ENCODE results near the gene MFAP1. TPM values are rescaled to one million over a fixed set of nuclear protein-coding genes. Genes with fewer than 3 reads are reported as not detected.
A peak's percentile ranks its signal among the peaks of the same experiment; 100 is the strongest.

MFAP1 gene
- total and polyA plus RNA-seq, 2 experiments from 2014 or later: 28.0 to 42.4 TPM

DNA sequence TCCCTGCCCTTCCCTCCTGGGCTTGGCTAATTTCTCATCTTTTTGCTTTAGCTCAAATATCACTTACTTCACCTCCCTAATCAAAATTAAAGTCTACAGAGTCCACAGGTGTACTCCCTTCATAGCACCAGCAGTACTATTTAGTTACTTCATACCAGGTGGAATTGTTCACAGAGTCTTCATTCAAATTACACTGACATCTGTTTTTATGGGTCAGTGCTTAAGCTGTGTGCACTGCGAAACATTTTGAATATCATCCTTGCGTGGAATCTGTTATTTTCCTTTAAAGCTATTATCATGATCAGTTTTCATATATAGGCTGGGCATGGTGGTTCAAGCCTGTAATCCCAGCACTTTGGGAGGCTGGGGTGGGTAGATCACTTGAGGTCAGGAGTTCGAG lies 35.1 kb downstream of the MFAP1 start:
- Histone ChIP-seq H3K4me3 (no peak overlapping the region), H3K36me3 (peaks cover 6% of the 10 kb centered on the region), H3K4me1 (ENCODE audit: low read depth) (peaks cover 14% of the 10 kb centered on the region), H3K9me3 (ENCODE audit: low read depth) (no peaks in the 10 kb centered on the region), H3K27ac (no peak overlapping the region), H3K27me3 (no peaks in the 10 kb centered on the region)
- TF ChIP-seq, protein P1, sequence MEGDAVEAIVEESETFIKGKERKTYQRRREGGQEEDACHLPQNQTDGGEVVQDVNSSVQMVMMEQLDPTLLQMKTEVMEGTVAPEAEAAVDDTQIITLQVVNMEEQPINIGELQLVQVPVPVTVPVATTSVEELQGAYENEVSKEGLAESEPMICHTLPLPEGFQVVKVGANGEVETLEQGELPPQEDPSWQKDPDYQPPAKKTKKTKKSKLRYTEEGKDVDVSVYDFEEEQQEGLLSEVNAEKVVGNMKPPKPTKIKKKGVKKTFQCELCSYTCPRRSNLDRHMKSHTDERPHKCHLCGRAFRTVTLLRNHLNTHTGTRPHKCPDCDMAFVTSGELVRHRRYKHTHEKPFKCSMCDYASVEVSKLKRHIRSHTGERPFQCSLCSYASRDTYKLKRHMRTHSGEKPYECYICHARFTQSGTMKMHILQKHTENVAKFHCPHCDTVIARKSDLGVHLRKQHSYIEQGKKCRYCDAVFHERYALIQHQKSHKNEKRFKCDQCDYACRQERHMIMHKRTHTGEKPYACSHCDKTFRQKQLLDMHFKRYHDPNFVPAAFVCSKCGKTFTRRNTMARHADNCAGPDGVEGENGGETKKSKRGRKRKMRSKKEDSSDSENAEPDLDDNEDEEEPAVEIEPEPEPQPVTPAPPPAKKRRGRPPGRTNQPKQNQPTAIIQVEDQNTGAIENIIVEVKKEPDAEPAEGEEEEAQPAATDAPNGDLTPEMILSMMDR (IDR thresholded peaks at IDR 0.05; ENCODE audit: low read depth, low read length): no peak
- no peak for DNase-seq (ENCODE audit: low read depth in 1 of 2, low spot score in 1 of 2)

DNA sequence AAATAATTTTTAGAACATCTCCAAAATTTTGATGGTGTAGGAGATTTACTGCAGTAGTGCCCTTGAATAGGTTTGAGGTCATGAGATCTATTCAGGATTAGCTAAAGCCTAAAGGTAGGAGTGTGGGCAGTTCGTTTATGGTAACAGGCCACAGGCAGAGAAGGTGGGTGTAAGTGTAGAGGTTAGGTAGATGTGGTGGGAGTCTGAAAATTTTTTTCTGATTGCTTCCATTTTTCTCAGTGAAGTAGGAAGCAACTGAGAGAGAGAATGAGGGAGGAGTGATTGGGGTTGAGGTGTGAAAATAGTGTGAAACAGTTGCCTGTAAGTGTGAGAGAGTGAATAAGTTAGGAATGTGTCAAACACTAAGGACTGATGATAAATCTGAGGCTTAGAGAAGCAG lies 45.5 kb downstream of the MFAP1 start:
- H3K27ac ChIP-seq: no peak overlapping the region
- TF ChIP-seq, protein P1 (IDR thresholded peaks at IDR 0.05; ENCODE audit: low read depth, low read length): no peak
- no peaks in the 10 kb centered on the region for H3K36me3 ChIP-seq
- H3K4me3 ChIP-seq: no peak overlapping the region
- no peaks in the 10 kb centered on the region for H3K27me3 ChIP-seq
- H3K9me3 ChIP-seq (ENCODE audit: low read depth): no peaks in the 10 kb centered on the region
- DNase-seq (ENCODE audit: low read depth in 1 of 2, low spot score in 1 of 2): no peak
- no peaks in the 10 kb centered on the region for H3K4me1 ChIP-seq (ENCODE audit: low read depth)

GRCh38 chr15:43777267-43777914 lies 47.1 kb downstream of the MFAP1 start:
- TF ChIP-seq, protein P1 (IDR thresholded peaks at IDR 0.05; ENCODE audit: low read depth, low read length): peak; percentile 65
- no peaks in the 10 kb centered on the region for H3K9me3 ChIP-seq (ENCODE audit: low read depth)
- no peak overlapping the region for H3K27ac ChIP-seq
- DNase-seq (ENCODE audit: low read depth in 1 of 2, low spot score in 1 of 2): peak; percentile 75 to 79
- H3K36me3 ChIP-seq: peaks cover 10% of the 10 kb centered on the region
- H3K4me3 ChIP-seq: peak overlapping the region; percentile 38
- no peaks in the 10 kb centered on the region for H3K27me3 ChIP-seq
- no peaks in the 10 kb centered on the region for H3K4me1 ChIP-seq (ENCODE audit: low read depth)

DNA sequence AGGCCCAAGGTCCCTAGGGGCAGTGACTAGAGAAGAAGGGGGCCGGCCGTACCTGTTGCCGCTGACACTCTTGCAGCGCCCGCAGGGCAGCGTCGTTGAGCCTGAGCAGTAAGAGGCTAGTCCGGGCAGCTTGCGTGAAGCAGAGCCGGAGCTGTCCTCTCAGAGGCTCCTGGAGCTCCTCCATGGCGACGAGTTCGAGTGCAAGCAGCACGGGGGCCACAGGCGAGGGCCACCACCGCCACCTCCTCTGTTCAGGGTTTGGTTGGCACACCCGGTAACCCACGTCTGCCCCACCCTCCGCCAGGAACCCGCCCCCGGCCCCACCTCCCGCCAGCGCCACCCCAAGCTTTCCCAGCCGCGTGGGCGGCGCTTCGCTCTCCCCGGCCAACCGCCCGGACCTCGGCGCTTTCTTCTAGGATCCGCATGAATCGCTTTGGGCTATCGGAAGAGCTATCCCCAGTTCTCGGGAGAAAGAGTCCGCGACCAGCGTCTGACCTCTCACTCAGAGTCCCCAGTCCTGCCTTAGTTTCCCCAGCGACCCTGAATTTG lies 47.7 kb downstream of the MFAP1 start, which contains the start of gene ELL3:
Gene ELL3 (minus strand): TSS at position 249 of the 549 bp plus-strand sequence. CDS start 65 bp downstream, at position 184.
- DNase-seq (ENCODE audit: low read depth in 1 of 2, low spot score in 1 of 2): peak; percentile 67 to 68
- Histone ChIP-seq H3K36me3 (peaks cover 16% of the 10 kb centered on the region), H3K27ac (no peak within 1 kb of the TSS), H3K27me3 (no peaks in the 10 kb centered on the region), H3K4me3 (peak within 1 kb of the TSS; percentile 38), H3K4me1 (ENCODE audit: low read depth) (no peaks in the 10 kb centered on the region), H3K9me3 (ENCODE audit: low read depth) (no peaks in the 10 kb centered on the region)
- TF ChIP-seq, protein P1 (IDR thresholded peaks at IDR 0.05; ENCODE audit: low read depth, low read length): no peak

DNA sequence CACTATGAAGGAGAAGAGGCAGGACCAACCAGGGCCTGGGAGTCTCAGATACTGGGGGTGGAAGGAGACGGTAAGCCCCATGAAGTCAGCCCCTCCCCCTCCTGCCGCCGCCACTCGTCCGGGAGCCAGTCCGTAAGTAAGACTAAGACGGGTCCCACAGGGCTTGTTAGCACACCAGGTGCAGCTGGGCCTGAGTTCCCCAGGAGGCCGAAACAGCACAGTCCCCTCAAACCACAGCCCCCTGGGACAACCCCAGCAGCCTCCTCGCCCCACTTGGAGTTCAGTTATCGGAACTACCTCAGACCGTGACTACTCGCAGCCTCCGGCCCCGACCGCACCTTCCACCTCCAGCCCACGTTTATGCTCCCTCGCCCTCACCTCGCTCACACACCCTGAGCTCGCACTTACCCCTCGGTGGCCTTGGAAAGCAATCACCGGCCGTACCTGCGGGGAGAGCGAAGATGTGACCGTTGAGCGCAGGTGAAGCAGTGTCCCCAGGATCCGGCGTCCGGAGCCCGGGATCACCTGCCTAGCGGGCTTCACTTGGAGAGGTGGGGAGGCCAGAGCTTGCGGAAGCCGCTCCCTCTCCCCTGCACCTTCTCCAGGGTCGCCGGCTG lies 48.3 kb downstream of the MFAP1 start:
- DNase-seq (ENCODE audit: low read depth in 1 of 2, low spot score in 1 of 2): peak in 1 of 2 donors; percentile 19
- Histone ChIP-seq H3K9me3 (ENCODE audit: low read depth) (no peaks in the 10 kb centered on the region), H3K4me3 (peak overlapping the region; percentile 38), H3K4me1 (ENCODE audit: low read depth) (no peaks in the 10 kb centered on the region), H3K36me3 (peaks cover 22% of the 10 kb centered on the region), H3K27me3 (no peaks in the 10 kb centered on the region), H3K27ac (no peak overlapping the region)
- TF ChIP-seq, protein P1 (IDR thresholded peaks at IDR 0.05; ENCODE audit: low read depth, low read length): no peak

Measured in cardiac muscle cell (in vitro differentiated cells and primary cell).